ENCODE results near the gene DIPK1C. TPM values are rescaled to one million over a fixed set of nuclear protein-coding genes. Genes with fewer than 3 reads are reported as not detected.
"Not testable (repeated sequence)": the region's sequence is repeated elsewhere in the genome, so short reads cannot be mapped to it uniquely, and the experiment has no call there.

Gene DIPK1C
- total RNA-seq: 1 to 10 TPM in 1 of 2 donors, not detected in 1; 2.6 TPM

- no peak for DNase-seq (ENCODE audit: low spot score)
- Histone ChIP-seq H3K4me3 (peak within 1 kb of the TSS; percentile 42 to 57), H3K27ac (peak within 1 kb of the TSS; percentile 40 to 80), H3K4me1 (peaks cover 0 to 53% of the 10 kb centered on the region in 2 donors), H3K36me3 (no peaks in the 10 kb centered on the region), H3K27me3 (no peaks in the 10 kb centered on the region), H3K9me3 (no peaks in the 10 kb centered on the region)
- no peak for TF ChIP-seq CTCF (IDR thresholded peaks at IDR 0.05)
Observed at GRCh38 chr18:74457043-74457724, at the start of gene DIPK1C. DIPK1C (minus strand) TSS chr18:74457308; CDS start chr18:74457259, 49 bp downstream.

GRCh38 chr18:74506448-74507084, 49.5 kb upstream of the DIPK1C start:
- DNase-seq (ENCODE audit: low spot score): no peak
- H3K4me1 ChIP-seq: no peaks in the 10 kb centered on the region
- H3K27ac ChIP-seq: no peak overlapping the region
- no peaks in the 10 kb centered on the region for H3K27me3 ChIP-seq
- H3K4me3 ChIP-seq: no peak overlapping the region
- no peaks in the 10 kb centered on the region for H3K9me3 ChIP-seq
- H3K36me3 ChIP-seq: peaks cover 87% of the 10 kb centered on the region
- TF ChIP-seq CTCF (IDR thresholded peaks at IDR 0.05): no peak

GRCh38 chr18:74505776-74506175, 48.7 kb upstream of the DIPK1C start:
- no peak overlapping the region for H3K4me3 ChIP-seq
- DNase-seq (ENCODE audit: low spot score): no peak
- peaks cover 89% of the 10 kb centered on the region for H3K36me3 ChIP-seq
- H3K27ac ChIP-seq: no peak overlapping the region
- TF ChIP-seq CTCF (IDR thresholded peaks at IDR 0.05): no peak
- H3K9me3 ChIP-seq: no peaks in the 10 kb centered on the region
- H3K27me3 ChIP-seq: no peaks in the 10 kb centered on the region
- no peaks in the 10 kb centered on the region for H3K4me1 ChIP-seq

- TF ChIP-seq CTCF (IDR thresholded peaks at IDR 0.05): no peak
- Histone ChIP-seq H3K36me3 (peaks cover 66% of the 10 kb centered on the region), H3K4me3 (no peak overlapping the region)
Observed at GRCh38 chr18:74503137-74503536, 46.0 kb upstream of the DIPK1C start.

GRCh38 chr18:74501386-74501785, 44.3 kb upstream of the DIPK1C start:
- H3K9me3 ChIP-seq: no peaks in the 10 kb centered on the region
- H3K27me3 ChIP-seq: no peaks in the 10 kb centered on the region
- DNase-seq (ENCODE audit: low spot score): no peak
- H3K4me3 ChIP-seq: no peak overlapping the region
- H3K4me1 ChIP-seq: peaks cover 0 to 30% of the 10 kb centered on the region in 2 donors
- no peak for TF ChIP-seq CTCF (IDR thresholded peaks at IDR 0.05)
- no peak overlapping the region for H3K27ac ChIP-seq
- peaks cover 50% of the 10 kb centered on the region for H3K36me3 ChIP-seq

More at GRCh38 chr18:74503137-74503536, 46.0 kb upstream of the DIPK1C start:
- Histone ChIP-seq H3K27ac (no peak overlapping the region), H3K27me3 (no peaks in the 10 kb centered on the region), H3K9me3 (no peaks in the 10 kb centered on the region), H3K4me1 (peaks cover 0 to 14% of the 10 kb centered on the region in 2 donors)
- no peak for DNase-seq (ENCODE audit: low spot score)

- H3K4me3 ChIP-seq; H3K27me3 ChIP-seq; DNase-seq (ENCODE audit: low spot score); H3K9me3 ChIP-seq: not testable (repeated sequence)
- Histone ChIP-seq H3K4me1 (peaks cover 0 to 30% of the 10 kb centered on the region in 2 donors), H3K27ac (peak overlapping the region in 1 of 2 donors; percentile 37), H3K36me3 (peaks cover 45% of the 10 kb centered on the region)
Observed at GRCh38 chr18:74500774-74501173, 43.7 kb upstream of the DIPK1C start.

Data from right atrium auricular region (tissue), 2 donors.